ENCODE measurements around the gene CASQ2. TPM values are rescaled to one million over a fixed set of nuclear protein-coding genes. Genes with fewer than 3 reads are reported as not detected.
A peak's percentile ranks its signal among the peaks of the same experiment; 100 is the strongest.

CASQ2 gene
- total RNA-seq, 2 donors from 2014 or later, result 673 to 1,066 TPM

- no peaks in the 10 kb centered on the region for H3K9me3 ChIP-seq
- peaks cover 43% of the 10 kb centered on the region for H3K36me3 ChIP-seq
- H3K4me1 ChIP-seq, result peaks cover 0 to 5% of the 10 kb centered on the region in 2 donors
- no peak overlapping the region for H3K27ac ChIP-seq
- TF ChIP-seq, protein P1, sequence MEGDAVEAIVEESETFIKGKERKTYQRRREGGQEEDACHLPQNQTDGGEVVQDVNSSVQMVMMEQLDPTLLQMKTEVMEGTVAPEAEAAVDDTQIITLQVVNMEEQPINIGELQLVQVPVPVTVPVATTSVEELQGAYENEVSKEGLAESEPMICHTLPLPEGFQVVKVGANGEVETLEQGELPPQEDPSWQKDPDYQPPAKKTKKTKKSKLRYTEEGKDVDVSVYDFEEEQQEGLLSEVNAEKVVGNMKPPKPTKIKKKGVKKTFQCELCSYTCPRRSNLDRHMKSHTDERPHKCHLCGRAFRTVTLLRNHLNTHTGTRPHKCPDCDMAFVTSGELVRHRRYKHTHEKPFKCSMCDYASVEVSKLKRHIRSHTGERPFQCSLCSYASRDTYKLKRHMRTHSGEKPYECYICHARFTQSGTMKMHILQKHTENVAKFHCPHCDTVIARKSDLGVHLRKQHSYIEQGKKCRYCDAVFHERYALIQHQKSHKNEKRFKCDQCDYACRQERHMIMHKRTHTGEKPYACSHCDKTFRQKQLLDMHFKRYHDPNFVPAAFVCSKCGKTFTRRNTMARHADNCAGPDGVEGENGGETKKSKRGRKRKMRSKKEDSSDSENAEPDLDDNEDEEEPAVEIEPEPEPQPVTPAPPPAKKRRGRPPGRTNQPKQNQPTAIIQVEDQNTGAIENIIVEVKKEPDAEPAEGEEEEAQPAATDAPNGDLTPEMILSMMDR (IDR thresholded peaks at IDR 0.05), result no peak
- DNase-seq (ENCODE audit: low spot score), result no peak
- no peaks in the 10 kb centered on the region for H3K27me3 ChIP-seq
- no peak overlapping the region for H3K4me3 ChIP-seq
These were observed 27.7 kb downstream of the CASQ2 start for GRCh38 chr1:115740811-115741210.

DNA sequence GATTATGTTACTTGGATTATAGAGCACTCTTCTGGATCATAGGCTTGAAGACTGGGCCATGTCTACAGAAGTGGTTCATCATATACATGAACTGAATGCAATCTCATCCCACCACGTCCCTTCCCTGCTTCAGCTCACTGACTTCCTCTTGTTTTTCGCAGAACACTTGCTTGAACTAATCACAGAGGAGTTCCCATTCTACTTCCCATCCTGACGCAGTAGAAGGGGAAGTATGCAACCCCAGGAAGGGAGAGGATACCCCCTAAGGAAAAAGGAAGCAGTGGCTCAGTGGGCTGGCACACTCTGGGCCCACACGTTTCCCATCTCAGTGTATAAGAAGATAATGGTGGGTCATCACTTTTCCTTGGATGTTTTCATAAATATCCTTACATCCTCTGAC, 36.2 kb downstream of the CASQ2 start:
- TF ChIP-seq, protein P1 (IDR thresholded peaks at IDR 0.05), result no peak
- H3K27ac ChIP-seq, result no peak overlapping the region

GRCh38 chr1:115729756-115730155, 38.8 kb downstream of the CASQ2 start:
- TF ChIP-seq, protein P1 (IDR thresholded peaks at IDR 0.05), result no peak
- H3K4me1 ChIP-seq, result peaks cover 0 to 21% of the 10 kb centered on the region in 2 donors
- H3K9me3 ChIP-seq, result no peaks in the 10 kb centered on the region
- no peak overlapping the region for H3K27ac ChIP-seq
- H3K4me3 ChIP-seq, result no peak overlapping the region
- no peak for DNase-seq (ENCODE audit: low spot score)
- peaks cover 71% of the 10 kb centered on the region for H3K36me3 ChIP-seq
- no peaks in the 10 kb centered on the region for H3K27me3 ChIP-seq

More for the DNA sequence above, 36.2 kb downstream of the CASQ2 start:
- Histone ChIP-seq H3K4me3 (no peak overlapping the region), H3K4me1 (peaks cover 0 to 14% of the 10 kb centered on the region in 2 donors), H3K27me3 (no peaks in the 10 kb centered on the region), H3K36me3 (peaks cover 56% of the 10 kb centered on the region), H3K9me3 (no peaks in the 10 kb centered on the region)
- no peak for DNase-seq (ENCODE audit: low spot score)

GRCh38 chr1:115728341-115728740, 40.2 kb downstream of the CASQ2 start:
- H3K9me3 ChIP-seq, result no peaks in the 10 kb centered on the region
- no peaks in the 10 kb centered on the region for H3K27me3 ChIP-seq
- peaks cover 63% of the 10 kb centered on the region for H3K36me3 ChIP-seq
- H3K4me1 ChIP-seq, result peaks cover 0 to 24% of the 10 kb centered on the region in 2 donors
- H3K4me3 ChIP-seq, result no peak overlapping the region
- peak overlapping the region; percentile 72 for H3K27ac ChIP-seq
- no peak for DNase-seq (ENCODE audit: low spot score)
- TF ChIP-seq, protein P1 (IDR thresholded peaks at IDR 0.05), result no peak

DNA sequence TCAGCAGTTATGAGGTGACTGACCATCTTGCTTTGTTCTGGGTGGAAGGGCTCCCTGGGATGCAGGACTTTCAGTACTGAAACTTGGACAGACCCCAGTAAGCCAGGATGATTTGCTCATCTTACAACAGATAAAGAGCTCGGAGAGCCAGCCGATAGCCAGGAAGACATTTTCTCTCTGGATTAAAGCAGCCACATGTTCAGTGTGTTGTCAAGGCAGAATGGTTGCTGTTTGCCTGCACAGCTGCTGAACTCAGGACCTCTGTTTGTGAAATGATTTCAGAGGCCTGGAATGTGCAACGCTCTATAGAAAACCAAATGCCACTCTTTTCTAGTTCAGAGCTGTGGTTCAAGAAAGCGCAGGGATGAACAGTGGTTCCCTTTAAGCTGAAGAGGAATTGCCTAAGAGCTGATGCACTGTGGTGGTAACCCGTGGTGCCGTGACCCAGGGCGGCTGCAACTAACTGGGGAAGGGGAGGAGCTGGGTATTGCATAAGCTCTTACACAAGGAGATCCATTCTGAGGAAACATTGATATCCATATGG, 40.7 kb downstream of the CASQ2 start:
- peaks cover 0 to 24% of the 10 kb centered on the region in 2 donors for H3K4me1 ChIP-seq
- no peaks in the 10 kb centered on the region for H3K9me3 ChIP-seq
- peak; percentile 82 for DNase-seq (ENCODE audit: low spot score)
- H3K4me3 ChIP-seq, result no peak overlapping the region
- H3K27me3 ChIP-seq, result no peaks in the 10 kb centered on the region
- H3K27ac ChIP-seq, result peak overlapping the region; percentile 72
- peaks cover 63% of the 10 kb centered on the region for H3K36me3 ChIP-seq
- TF ChIP-seq, protein P1 (IDR thresholded peaks at IDR 0.05), result no peak

GRCh38 chr1:115726570-115726969, 41.9 kb downstream of the CASQ2 start:
- Histone ChIP-seq H3K4me3 (no peak overlapping the region), H3K9me3 (no peaks in the 10 kb centered on the region), H3K36me3 (peaks cover 52% of the 10 kb centered on the region), H3K27me3 (no peaks in the 10 kb centered on the region), H3K4me1 (peaks cover 0 to 24% of the 10 kb centered on the region in 2 donors), H3K27ac (peak overlapping the region in 1 of 2 donors; percentile 72)
- TF ChIP-seq, protein P1 (IDR thresholded peaks at IDR 0.05), result no peak
- DNase-seq (ENCODE audit: low spot score), result no peak
